Hepatocyte (in vitro differentiated cells): ENCODE data around the gene CKLF. TPM values are rescaled to one million over a fixed set of nuclear protein-coding genes. Genes with fewer than 3 reads are reported as not detected.

Experiments used
- DNase-seq: peaks from one replicate; pipeline ENCODE4 v3.0.0-alpha.2; 2016; ENCODE audit warnings: low spot score
- H2AFZ ChIP-seq: fragments of 200-600 bp; sonication (generic); 2 replicates; pipeline ENCODE4 v1.6.0; 2016; ENCODE audit warnings: antibody characterized with exemption, mild to moderate bottlenecking
- H3K27ac ChIP-seq: fragments of 200-600 bp; sonication (generic); 2 replicates; pipeline ENCODE4 v1.5.1; 2016; ENCODE audit warnings: mild to moderate bottlenecking
- H3K27me3 ChIP-seq: fragments of 200-600 bp; sonication (generic); 2 replicates; pipeline ENCODE4 v1.6.1; 2016
- H3K36me3 ChIP-seq: fragments of 200-600 bp; sonication (generic); replicated peaks from 2 replicates; pipeline ENCODE4 v1.5.1; 2016; ENCODE audit warnings: low read depth; ENCODE audit not compliant: insufficient read depth
- H3K4me1 ChIP-seq: fragments of 200-600 bp; sonication (generic); 2 replicates; pipeline ENCODE4 v1.5.1; 2016; ENCODE audit warnings: mild to moderate bottlenecking, moderate library complexity; ENCODE audit not compliant: insufficient read depth
- H3K4me2 ChIP-seq: fragments of 200-600 bp; sonication (generic); 2 replicates; pipeline ENCODE4 v1.6.0; 2016
- H3K4me3 ChIP-seq: fragments of 200-600 bp; sonication (generic); 2 replicates; pipeline ENCODE4 v1.5.1; 2016; ENCODE audit warnings: mild to moderate bottlenecking
- H3K79me2 ChIP-seq: fragments of 200-600 bp; sonication (generic); 2 replicates; pipeline ENCODE4 v1.6.0; 2017; ENCODE audit warnings: mild to moderate bottlenecking
- H3K9me2 ChIP-seq: fragments of 200-600 bp; sonication (generic); replicated peaks from 2 replicates; pipeline ENCODE4 v1.6.0; 2017; ENCODE audit warnings: mild to moderate bottlenecking; ENCODE audit not compliant: insufficient read depth
- H3K9me3 ChIP-seq: fragments of 200-600 bp; sonication (generic); 2 replicates; pipeline ENCODE4 v1.5.1; 2016; ENCODE audit warnings: low read depth, mild to moderate bottlenecking
- H4K20me1 ChIP-seq: fragments of 200-600 bp; sonication (generic); 2 replicates; pipeline ENCODE4 v1.6.0; 2016; ENCODE audit warnings: mild to moderate bottlenecking; ENCODE audit not compliant: insufficient read depth, poor library complexity, severe bottlenecking
- CTCF ChIP-seq: fragments of 200-600 bp; sonication (generic); IDR thresholded peaks from 2 replicates; pipeline ENCODE4 v1.5.1; 2016; ENCODE audit warnings: antibody characterized with exemption, mild to moderate bottlenecking; ENCODE audit not compliant: poor library complexity
- EZH2 ChIP-seq: fragments of 200-600 bp; sonication (generic); IDR thresholded peaks from 2 replicates; pipeline ENCODE4 v1.6.1; 2016; ENCODE audit warnings: antibody characterized with exemption, mild to moderate bottlenecking, borderline replicate concordance
- EZH2phosphoT487 ChIP-seq: fragments of 200-600 bp; sonication (generic); IDR thresholded peaks from one replicate; pipeline ENCODE4 v1.6.1; 2018; ENCODE audit warnings: antibody characterized with exemption, mild to moderate bottlenecking, low read depth, moderate library complexity; ENCODE audit not compliant: unreplicated experiment, severe bottlenecking
- WGBS: methylation state at CpG from one replicate; pipeline ENCODE4 v1.1.6; 2016; ENCODE audit warnings: low lambda C conversion rate; ENCODE audit errors: missing lambda C conversion rate; 5-methylcytosine and 5-hydroxymethylcytosine counted together
- polyA plus RNA-seq: library from polyadenylated mRNA; unstranded; fragments of >200 nt; fragmentation: Nextera tagmentation; extraction: Ambion mirVana; gene quantifications from 2 replicates; pipeline ENCODE4 v1.2.1, GENCODE V29; 2016
- total RNA-seq: library from RNA; depleted of rRNA; stranded (reverse); fragments of >200 nt; gene quantifications from 2 replicates; pipeline ENCODE4 v1.2.3, GENCODE V29; 2014

Gene CKLF
- total and polyA plus RNA-seq, 2 experiments from 2014 or later: 39.9 to 53.5 TPM

GRCh38 chr16:66523861-66524354 lies 28.5 kb upstream of the CKLF start:
- no peaks in the 10 kb centered on the region for H3K79me2 ChIP-seq
- no peak overlapping the region for H3K4me2 ChIP-seq
- no peaks in the 10 kb centered on the region for H3K36me3 ChIP-seq
- no peak overlapping the region for H3K27ac ChIP-seq
- WGBS: 94% methylated on average over 9 of the region's 9 CpGs
- H3K4me3 ChIP-seq: no peak overlapping the region
- no peaks in the 10 kb centered on the region for H3K9me3 ChIP-seq
- no peak for DNase-seq
- H3K27me3 ChIP-seq: no peaks in the 10 kb centered on the region
- no peak overlapping the region for H2AFZ ChIP-seq
- TF ChIP-seq EZH2 (no peak), EZH2phosphoT487 (no peak), CTCF (no peak)
- H3K4me1 ChIP-seq: no peaks in the 10 kb centered on the region
- H4K20me1 ChIP-seq: no peaks in the 10 kb centered on the region
- H3K9me2 ChIP-seq: no peaks in the 10 kb centered on the region

- Histone ChIP-seq H4K20me1 (no peaks in the 10 kb centered on the region), H3K9me2 (no peaks in the 10 kb centered on the region), H3K27ac (no peak overlapping the region), H2AFZ (no peak overlapping the region), H3K4me1 (no peaks in the 10 kb centered on the region), H3K27me3 (no peaks in the 10 kb centered on the region), H3K4me2 (no peak overlapping the region), H3K4me3 (no peak overlapping the region), H3K9me3 (no peaks in the 10 kb centered on the region), H3K79me2 (no peaks in the 10 kb centered on the region), H3K36me3 (no peaks in the 10 kb centered on the region)
- WGBS: 85% methylated on average over 6 of the region's 6 CpGs
- TF ChIP-seq EZH2phosphoT487 (no peak), CTCF (no peak), EZH2 (no peak)
- no peak for DNase-seq
Observed at GRCh38 chr16:66524601-66525164, 27.7 kb upstream of the CKLF start.

- no peak for TF ChIP-seq EZH2
- no peak for TF ChIP-seq EZH2phosphoT487
- TF ChIP-seq CTCF: no peak
- Histone ChIP-seq H4K20me1 (no peaks in the 10 kb centered on the region), H3K4me1 (no peaks in the 10 kb centered on the region), H3K27me3 (no peaks in the 10 kb centered on the region), H3K79me2 (no peaks in the 10 kb centered on the region), H3K36me3 (no peaks in the 10 kb centered on the region), H3K4me2 (no peak overlapping the region), H3K27ac (no peak overlapping the region), H2AFZ (no peak overlapping the region), H3K4me3 (no peak overlapping the region), H3K9me2 (no peaks in the 10 kb centered on the region), H3K9me3 (no peaks in the 10 kb centered on the region)
- 98% methylated on average over 9 of the region's 9 CpGs for WGBS
- DNase-seq: no peak
Observed at GRCh38 chr16:66525396-66526180, 26.8 kb upstream of the CKLF start.
